Subcutaneous adipose tissue (tissue), 4 donors: ENCODE results near the gene PLXNA2. TPM values are rescaled to one million over a fixed set of nuclear protein-coding genes. Genes with fewer than 3 reads are reported as not detected.

Experiments
- CTCF ChIP-seq: fragments of 450-650 bp; IDR thresholded peaks from one replicate; pipeline ENCODE4 v1.5.1; 2016; ENCODE audit warnings: low read depth, mild to moderate bottlenecking, control low read depth, antibody characterized with exemption, moderate library complexity
- total RNA-seq, 4 donors: library from RNA; depleted of rRNA; stranded (reverse); fragments of >200 nt; gene quantifications; one replicate each; pipeline ENCODE4 v1.1.0, GENCODE V29; 2016

The PLXNA2 gene
- total RNA-seq, 4 donors from 2014 or later: 6.8 to 37.5 (median 14.3) TPM

GRCh38 chr1:208010487-208011071 lies 233.6 kb downstream of the PLXNA2 start:
- TF ChIP-seq CTCF: no peak

DNA sequence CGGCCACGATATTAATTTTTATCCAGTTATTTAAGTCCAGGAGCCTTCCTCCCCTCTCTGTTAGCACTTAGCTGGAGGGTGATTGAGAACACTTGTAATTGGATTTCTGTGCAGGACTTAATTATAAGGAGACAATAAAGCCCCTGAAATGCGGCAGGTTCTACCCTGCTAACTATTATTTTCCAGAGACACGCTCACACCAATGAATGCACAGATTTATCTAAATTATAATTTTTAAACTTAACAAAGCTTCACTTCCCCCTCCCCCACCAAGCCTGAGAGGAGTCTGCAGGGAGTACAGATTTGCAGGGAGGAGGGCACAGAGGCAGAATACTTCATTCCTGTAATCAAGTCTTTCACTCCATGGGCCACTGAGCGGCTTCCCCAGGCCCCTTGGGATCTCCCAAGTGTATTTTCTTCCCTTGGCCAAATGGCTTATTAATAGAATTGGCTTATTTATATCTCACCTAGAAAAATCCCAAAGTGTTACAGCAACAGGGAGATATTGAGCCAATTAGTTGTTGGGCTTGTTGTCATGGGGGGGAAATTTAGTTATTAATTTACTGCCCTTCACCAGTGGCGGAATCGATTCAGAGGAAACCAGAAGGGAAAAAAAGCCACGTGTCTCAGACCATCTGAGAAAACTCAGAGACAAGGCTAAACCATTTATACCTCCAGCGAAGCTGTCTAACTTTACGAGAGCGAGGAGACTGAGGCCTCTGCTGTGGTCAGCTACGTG lies 234.3 kb downstream of the PLXNA2 start:
- no peak for TF ChIP-seq CTCF

DNA sequence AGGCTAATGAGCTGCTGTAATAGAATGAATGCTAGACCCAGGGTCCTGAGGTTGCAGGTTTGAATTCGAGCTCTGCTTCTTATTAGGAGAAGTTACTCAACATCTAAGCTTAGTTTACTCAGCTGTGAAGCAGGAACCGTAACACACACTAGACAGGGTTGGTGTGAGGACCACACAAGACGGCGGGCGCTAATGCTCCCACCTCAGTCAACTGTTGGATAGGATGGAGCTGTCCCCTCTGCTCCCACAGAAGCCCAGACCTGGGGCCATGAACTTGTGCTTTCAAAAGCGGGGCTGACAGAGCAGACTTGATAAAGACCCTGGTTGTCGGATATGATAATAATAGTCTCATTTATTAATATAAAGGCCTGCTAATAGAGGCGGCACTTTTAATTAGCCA lies 234.9 kb downstream of the PLXNA2 start:
- no peak for TF ChIP-seq CTCF

- no peak for TF ChIP-seq CTCF
Measured at GRCh38 chr1:208008534-208008933, 235.7 kb downstream of the PLXNA2 start.

DNA sequence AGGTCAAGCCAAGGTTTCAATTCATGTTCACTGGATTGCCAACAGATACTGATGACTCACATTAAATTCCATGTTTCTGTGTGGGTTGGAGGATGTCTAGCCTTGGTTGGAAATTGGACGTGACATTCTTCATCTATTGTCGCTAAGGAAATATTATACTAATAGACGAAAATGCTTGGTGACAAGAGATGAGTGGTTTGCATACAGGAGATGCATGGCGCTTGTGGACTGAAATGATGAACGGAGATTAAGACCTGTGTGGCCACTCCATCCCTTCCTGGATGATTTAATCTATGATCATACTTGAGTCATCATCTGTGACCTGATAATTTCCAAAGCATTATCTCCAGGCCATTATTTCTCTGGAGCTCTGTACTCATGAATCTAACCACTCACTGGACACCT lies 236.2 kb downstream of the PLXNA2 start:
- TF ChIP-seq CTCF: no peak

GRCh38 chr1:208007319-208007937 lies 236.8 kb downstream of the PLXNA2 start:
- no peak for TF ChIP-seq CTCF

- TF ChIP-seq CTCF: no peak
Measured at GRCh38 chr1:208006258-208006920, 237.8 kb downstream of the PLXNA2 start.
